ENCODE results near the gene SLC10A6. TPM values are rescaled to one million over a fixed set of nuclear protein-coding genes. Genes with fewer than 3 reads are reported as not detected.

Gene SLC10A6
- total and polyA plus RNA-seq, 2 of the 13 experiments (the other 11 are each of a cell fraction or from before 2014, with no cell fraction given): not detected

DNA sequence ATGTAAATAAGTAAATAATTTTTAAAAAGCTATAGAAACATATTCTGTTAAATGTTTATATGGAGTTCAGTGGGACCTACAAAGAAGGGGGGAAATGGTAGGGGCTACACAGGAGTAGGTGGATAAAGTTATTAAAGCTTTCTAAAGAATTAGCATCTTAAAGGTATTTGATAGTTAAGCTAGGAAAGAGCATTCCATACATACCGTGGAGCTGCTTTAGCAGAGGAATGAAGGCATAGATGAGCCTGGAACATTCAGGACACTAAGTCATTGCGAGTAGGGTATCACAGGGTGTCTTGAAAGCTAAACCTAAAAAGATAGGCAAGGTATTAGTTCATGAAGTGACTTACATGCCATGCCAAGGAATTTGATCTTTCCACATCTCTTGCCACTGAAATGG, 60.4 kb downstream of the SLC10A6 start (continued):
- TF ChIP-seq SIX1 (CRISPR knock-in tag; IDR thresholded peaks at IDR 0.05; ENCODE audit: borderline replicate concordance) (no peak), ZNF567 (CRISPR knock-in tag; IDR thresholded peaks at IDR 0.05; ENCODE audit: borderline replicate concordance) (no peak), ZFAT (CRISPR knock-in tag; conservative IDR thresholded peaks at IDR 0.05) (no peak), ARNT2 (CRISPR knock-in tag; IDR thresholded peaks at IDR 0.05; ENCODE audit: low read depth) (no peak), ZNF121 (CRISPR knock-in tag; IDR thresholded peaks at IDR 0.05) (no peak), ZNF253 (CRISPR knock-in tag; IDR thresholded peaks at IDR 0.05; ENCODE audit: borderline replicate concordance) (no peak), EED (CRISPR knock-in tag; IDR thresholded peaks at IDR 0.05) (no peak), ZNF883 (CRISPR knock-in tag; IDR thresholded peaks at IDR 0.05; ENCODE audit: not compliant biosample characterization) (no peak)
- TF ChIP-seq, protein P1, sequence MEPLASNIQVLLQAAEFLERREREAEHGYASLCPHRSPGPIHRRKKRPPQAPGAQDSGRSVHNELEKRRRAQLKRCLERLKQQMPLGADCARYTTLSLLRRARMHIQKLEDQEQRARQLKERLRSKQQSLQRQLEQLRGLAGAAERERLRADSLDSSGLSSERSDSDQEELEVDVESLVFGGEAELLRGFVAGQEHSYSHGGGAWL (CRISPR knock-in tag; IDR thresholded peaks at IDR 0.05): no peak

DNA sequence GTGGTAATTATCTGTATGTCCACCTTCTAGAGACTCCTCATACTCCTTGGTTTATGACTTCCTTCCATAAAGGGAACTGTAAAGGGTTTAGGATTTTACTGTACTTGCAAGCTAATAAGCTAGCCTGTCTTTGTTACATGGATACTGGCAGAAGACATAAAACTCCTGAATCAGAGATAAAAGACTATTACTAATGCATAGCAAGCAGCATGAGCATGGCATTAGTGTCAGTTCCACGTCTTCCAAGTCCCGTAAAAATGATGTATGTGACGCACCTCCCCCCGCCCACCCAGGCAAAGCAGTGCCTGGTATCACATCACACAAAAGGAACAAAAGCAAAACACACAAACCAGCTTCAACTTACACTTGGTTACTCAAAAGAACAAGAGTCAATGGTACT, 71.0 kb downstream of the SLC10A6 start:
- Histone ChIP-seq H3K9me3 (ENCODE audit: low read length) (no peaks in the 10 kb centered on the region), H3K4me3 (replicated peaks in 1 of 3; ENCODE audit: insufficient read depth in 1 of 3, low read depth in 2 of 3, low read length in 3 of 3) (no peak overlapping the region), H3K27me3 (ENCODE audit: control insufficient read depth in 1 of 2, insufficient read depth in 2 of 2, low read length in 2 of 2) (no peaks in the 10 kb centered on the region), H3K4me1 (ENCODE audit: insufficient read depth, low read length) (no peaks in the 10 kb centered on the region), H3K79me2 (ENCODE audit: insufficient read depth, low read length) (no peaks in the 10 kb centered on the region), H2AFZ (ENCODE audit: low read length) (no peak overlapping the region), H3K4me2 (ENCODE audit: low read depth, low read length) (no peak overlapping the region), H3K27ac (ENCODE audit: extremely low read length, insufficient read depth, low read length) (no peak overlapping the region), H3K36me3 (replicated peaks in 1 of 2; ENCODE audit: control insufficient read depth in 1 of 2, insufficient read depth in 2 of 2, low read length in 2 of 2) (no peaks in the 10 kb centered on the region), H3K9ac (ENCODE audit: insufficient read depth, low read depth, low read length) (no peak overlapping the region), H4K20me1 (ENCODE audit: insufficient read depth, low read length) (no peaks in the 10 kb centered on the region)
- POLR2A ChIA-PET: no interaction called here
- CTCF ChIA-PET (ENCODE audit: low intra/inter-chr PET ratio, low total read pairs): no interaction called here
- DNase-seq (ENCODE audit: low spot score) (no peak), ATAC-seq (no peak), FAIRE-seq (no peak)
- 6% methylated on average over 4 of the region's 4 CpGs for WGBS (ENCODE audit: low lambda C conversion rate)
- BruUV-seq (replicated peaks): no TSS peak
- in situ Hi-C loops (cut with HindIII; ENCODE audit: extremely low pct_ligation_motif_present, low pct_unique_long_range_greater_than_20kb): no loop called here
- intact Hi-C loops (cut with micrococcal nuclease; ENCODE audit: unreplicated experiment): no loop called here
- TF ChIP-seq ZNF670 (CRISPR knock-in tag; IDR thresholded peaks at IDR 0.05; ENCODE audit: borderline replicate concordance): no peak
- TF ChIP-seq HNRNPUL1 (IDR thresholded peaks at IDR 0.05; ENCODE audit: low read depth, low read length): no peak
- TF ChIP-seq, protein P2, sequence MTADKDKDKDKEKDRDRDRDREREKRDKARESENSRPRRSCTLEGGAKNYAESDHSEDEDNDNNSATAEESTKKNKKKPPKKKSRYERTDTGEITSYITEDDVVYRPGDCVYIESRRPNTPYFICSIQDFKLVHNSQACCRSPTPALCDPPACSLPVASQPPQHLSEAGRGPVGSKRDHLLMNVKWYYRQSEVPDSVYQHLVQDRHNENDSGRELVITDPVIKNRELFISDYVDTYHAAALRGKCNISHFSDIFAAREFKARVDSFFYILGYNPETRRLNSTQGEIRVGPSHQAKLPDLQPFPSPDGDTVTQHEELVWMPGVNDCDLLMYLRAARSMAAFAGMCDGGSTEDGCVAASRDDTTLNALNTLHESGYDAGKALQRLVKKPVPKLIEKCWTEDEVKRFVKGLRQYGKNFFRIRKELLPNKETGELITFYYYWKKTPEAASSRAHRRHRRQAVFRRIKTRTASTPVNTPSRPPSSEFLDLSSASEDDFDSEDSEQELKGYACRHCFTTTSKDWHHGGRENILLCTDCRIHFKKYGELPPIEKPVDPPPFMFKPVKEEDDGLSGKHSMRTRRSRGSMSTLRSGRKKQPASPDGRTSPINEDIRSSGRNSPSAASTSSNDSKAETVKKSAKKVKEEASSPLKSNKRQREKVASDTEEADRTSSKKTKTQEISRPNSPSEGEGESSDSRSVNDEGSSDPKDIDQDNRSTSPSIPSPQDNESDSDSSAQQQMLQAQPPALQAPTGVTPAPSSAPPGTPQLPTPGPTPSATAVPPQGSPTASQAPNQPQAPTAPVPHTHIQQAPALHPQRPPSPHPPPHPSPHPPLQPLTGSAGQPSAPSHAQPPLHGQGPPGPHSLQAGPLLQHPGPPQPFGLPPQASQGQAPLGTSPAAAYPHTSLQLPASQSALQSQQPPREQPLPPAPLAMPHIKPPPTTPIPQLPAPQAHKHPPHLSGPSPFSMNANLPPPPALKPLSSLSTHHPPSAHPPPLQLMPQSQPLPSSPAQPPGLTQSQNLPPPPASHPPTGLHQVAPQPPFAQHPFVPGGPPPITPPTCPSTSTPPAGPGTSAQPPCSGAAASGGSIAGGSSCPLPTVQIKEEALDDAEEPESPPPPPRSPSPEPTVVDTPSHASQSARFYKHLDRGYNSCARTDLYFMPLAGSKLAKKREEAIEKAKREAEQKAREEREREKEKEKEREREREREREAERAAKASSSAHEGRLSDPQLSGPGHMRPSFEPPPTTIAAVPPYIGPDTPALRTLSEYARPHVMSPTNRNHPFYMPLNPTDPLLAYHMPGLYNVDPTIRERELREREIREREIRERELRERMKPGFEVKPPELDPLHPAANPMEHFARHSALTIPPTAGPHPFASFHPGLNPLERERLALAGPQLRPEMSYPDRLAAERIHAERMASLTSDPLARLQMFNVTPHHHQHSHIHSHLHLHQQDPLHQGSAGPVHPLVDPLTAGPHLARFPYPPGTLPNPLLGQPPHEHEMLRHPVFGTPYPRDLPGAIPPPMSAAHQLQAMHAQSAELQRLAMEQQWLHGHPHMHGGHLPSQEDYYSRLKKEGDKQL (CRISPR knock-in tag; IDR thresholded peaks at IDR 0.05; ENCODE audit: low read depth): no peak
- no peak for TF ChIP-seq YEATS2 (CRISPR knock-in tag; IDR thresholded peaks at IDR 0.05; ENCODE audit: borderline replicate concordance)
- TF ChIP-seq, protein P3, sequence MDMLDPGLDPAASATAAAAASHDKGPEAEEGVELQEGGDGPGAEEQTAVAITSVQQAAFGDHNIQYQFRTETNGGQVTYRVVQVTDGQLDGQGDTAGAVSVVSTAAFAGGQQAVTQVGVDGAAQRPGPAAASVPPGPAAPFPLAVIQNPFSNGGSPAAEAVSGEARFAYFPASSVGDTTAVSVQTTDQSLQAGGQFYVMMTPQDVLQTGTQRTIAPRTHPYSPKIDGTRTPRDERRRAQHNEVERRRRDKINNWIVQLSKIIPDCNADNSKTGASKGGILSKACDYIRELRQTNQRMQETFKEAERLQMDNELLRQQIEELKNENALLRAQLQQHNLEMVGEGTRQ (IDR thresholded peaks at IDR 0.05; ENCODE audit: low read depth, low read length): no peak
- TF ChIP-seq, protein P3 (CRISPR knock-in tag; IDR thresholded peaks at IDR 0.05; ENCODE audit: borderline replicate concordance): no peak
- TF ChIP-seq ZMYM4 (CRISPR knock-in tag; IDR thresholded peaks at IDR 0.05): no peak
- TF ChIP-seq ZNF251 (CRISPR knock-in tag; IDR thresholded peaks at IDR 0.05): no peak
- TF ChIP-seq HDAC6 (IDR thresholded peaks at IDR 0.05; ENCODE audit: low read depth, low read length): no peak
